NCI-H748 treated with DMSO at 0.1 percent for 48 hours (cell line): ENCODE measurements around the gene OSBP2.

Experiments used
- DNase-seq: peaks from one replicate; lab custom pipeline; 2025; lab: John Stamatoyannopoulos, UW

The OSBP2 gene

GRCh38 chr22:30903876-30904460 is 209.3 kb downstream of the OSBP2 start:
- DNase-seq: no peak

- DNase-seq: no peak
Observed at GRCh38 chr22:30905696-30906341, 211.1 kb downstream of the OSBP2 start.

GRCh38 chr22:30906411-30906810 is 211.7 kb downstream of the OSBP2 start:
- no peak for DNase-seq

- no peak for DNase-seq
Observed at GRCh38 chr22:30906946-30907345, 212.3 kb downstream of the OSBP2 start.

GRCh38 chr22:30908051-30908461 is 213.4 kb downstream of the OSBP2 start:
- DNase-seq: no peak

- DNase-seq: no peak
Observed at GRCh38 chr22:30909306-30909705, 214.6 kb downstream of the OSBP2 start.

- DNase-seq: no peak
Observed at GRCh38 chr22:30910358-30910757, 215.7 kb downstream of the OSBP2 start.

GRCh38 chr22:30918761-30919160 is 224.1 kb downstream of the OSBP2 start:
- no peak for DNase-seq

- no peak for DNase-seq
Observed at GRCh38 chr22:30919973-30920372, 225.3 kb downstream of the OSBP2 start.

GRCh38 chr22:30920407-30920806 is 225.7 kb downstream of the OSBP2 start:
- no peak for DNase-seq

- DNase-seq: no peak
Observed at GRCh38 chr22:30921108-30921507, 226.4 kb downstream of the OSBP2 start.

- DNase-seq: no peak
Observed at GRCh38 chr22:30922151-30922611, 227.5 kb downstream of the OSBP2 start.

GRCh38 chr22:30923168-30923900 is 228.7 kb downstream of the OSBP2 start:
- DNase-seq: no peak

- no peak for DNase-seq
Observed at GRCh38 chr22:30925667-30926066, 231.0 kb downstream of the OSBP2 start.

- no peak for DNase-seq
Observed at GRCh38 chr22:30926706-30927105, 232.0 kb downstream of the OSBP2 start.

GRCh38 chr22:30927806-30928205 is 233.1 kb downstream of the OSBP2 start:
- no peak for DNase-seq

GRCh38 chr22:30928401-30928800 is 233.7 kb downstream of the OSBP2 start:
- DNase-seq: no peak

- DNase-seq: no peak
Observed at GRCh38 chr22:30930228-30930627, 235.6 kb downstream of the OSBP2 start.

GRCh38 chr22:30931541-30932300 is 237.0 kb downstream of the OSBP2 start:
- no peak for DNase-seq

GRCh38 chr22:30932661-30933060 is 238.0 kb downstream of the OSBP2 start:
- DNase-seq: no peak

GRCh38 chr22:30933457-30933856 is 238.8 kb downstream of the OSBP2 start:
- no peak for DNase-seq

- DNase-seq: no peak
Observed at GRCh38 chr22:30934053-30934452, 239.4 kb downstream of the OSBP2 start.
